K562 (cell line): ENCODE data around the gene MERTK. TPM values are rescaled to one million over a fixed set of nuclear protein-coding genes. Genes with fewer than 3 reads are reported as not detected.

ENCODE experiments used
- CREM ChIP-seq: IDR thresholded peaks from 2 replicates; pipeline ENCODE4 v1.6.1; 2014; ENCODE audit warnings: antibody characterized with exemption, low read depth
- ERF ChIP-seq: fragments of 450-650 bp; formaldehyde crosslinking; IDR thresholded peaks from 2 replicates; pipeline ENCODE4 v1.4.0; 2020; ENCODE audit warnings: mild to moderate bottlenecking, mixed read lengths
- L3MBTL2 ChIP-seq: fragments of 450-650 bp; IDR thresholded peaks from 2 replicates; pipeline ENCODE4 v1.6.1; 2016; ENCODE audit warnings: mild to moderate bottlenecking, moderate library complexity
- MTA3 ChIP-seq: fragments of 450-650 bp; formaldehyde crosslinking; IDR thresholded peaks from 2 replicates; pipeline ENCODE4 v1.6.1; 2017; ENCODE audit warnings: mild to moderate bottlenecking, borderline replicate concordance
- MXI1 ChIP-seq: IDR thresholded peaks from 2 replicates; pipeline ENCODE4 v1.6.1; 2011; ENCODE audit warnings: low read depth, mild to moderate bottlenecking, improper control_type of control experiment, low read length
- NELFE ChIP-seq: IDR thresholded peaks from 2 replicates; pipeline ENCODE4 v1.6.1; 2011; ENCODE audit warnings: mild to moderate bottlenecking; ENCODE audit not compliant: insufficient read depth, insufficient read length
- NR2C2 ChIP-seq, 2 experiments: fragments of 200-800 bp in 1 of 2; sonication (Bioruptor generic) in 1 of 2; sonication (generic) in 1 of 2; formaldehyde crosslinking in 1 of 2; IDR thresholded peaks; 2 replicates each; pipeline versions ENCODE4 v1.6.1 to v1.8.0; 2016 to 2022; ENCODE audit warnings: mild to moderate bottlenecking in 1 of 2, missing compliant biosample characterization in 1 of 2, missing genetic modification characterization in 1 of 2, missing genetic modification reagents in 1 of 2
- PHF20 ChIP-seq: fragments of 450-650 bp; IDR thresholded peaks from 2 replicates; pipeline ENCODE4 v1.6.1; 2018; ENCODE audit not compliant: partially characterized antibody
- RBFOX2 ChIP-seq: fragments of 200-400 bp; formaldehyde crosslinking; IDR thresholded peaks from 2 replicates; pipeline ENCODE4 v1.6.1; 2017; ENCODE audit warnings: low read depth, mild to moderate bottlenecking, low read length, moderate library complexity
- SIX5 ChIP-seq, 2 experiments: IDR thresholded peaks; 2 replicates each; pipeline ENCODE4 v1.6.1; 2011; ENCODE audit warnings: low read length in 2 of 2, borderline replicate concordance in 1 of 2, low read depth in 1 of 2, mild to moderate bottlenecking in 1 of 2, moderate library complexity in 1 of 2; ENCODE audit not compliant: insufficient read depth in 1 of 2
- SMAD1 ChIP-seq: fragments of 150-350 bp; IDR thresholded peaks from 2 replicates; pipeline ENCODE4 v1.6.1; 2014; ENCODE audit warnings: low read length, low read depth; ENCODE audit not compliant: partially characterized antibody
- SMARCA5 ChIP-seq: fragments of 450-650 bp; IDR thresholded peaks from 2 replicates; pipeline ENCODE4 v1.6.1; 2016
- WHSC1 ChIP-seq: IDR thresholded peaks from one replicate; pipeline ENCODE4 v1.6.1; 2012; ENCODE audit warnings: low read length, control low read depth, inconsistent platforms
- XRCC4 ChIP-seq: IDR thresholded peaks from one replicate; pipeline ENCODE4 v1.6.1; 2011; ENCODE audit not compliant: insufficient read depth, insufficient read length; ENCODE audit errors: extremely low read depth
- ZNF431 ChIP-seq: sonication (generic); formaldehyde crosslinking; IDR thresholded peaks from 2 replicates; pipeline ENCODE4 v1.8.0; 2022; ENCODE audit warnings: mild to moderate bottlenecking, missing genetic modification reagents
- polyA plus RNA-seq, 8 experiments: library from polyadenylated mRNA; depleted of rRNA in 4 of 8; stranded (reverse) in 5 of 8; unstranded in 3 of 8; fragments of >200 nt; fragmentation: Nextera tagmentation in 2 of 8; fragmentation: Illumina TruSeq in 1 of 8; extraction: Ambion mirVana in 2 of 8; extraction: Trizol in 1 of 8; gene quantifications; 2 replicates each; pipeline versions ENCODE4 v1.2.1 to v1.2.3, GENCODE V29; 2011 to 2014; ENCODE audit warnings: inconsistent platforms in 1 of 8, missing spikeins in 1 of 8
- total RNA-seq, 7 experiments: library from RNA; depleted of rRNA in 6 of 7; stranded (reverse); fragments of >200 nt in 6 of 7; fragmentation: Illumina TruSeq in 2 of 7; extraction: Trizol in 2 of 7; gene quantifications; 2 replicates each; pipeline versions ENCODE4 v1.2.1 to v1.2.3, GENCODE V29; 2011 to 2021; ENCODE audit warnings: low replicate concordance in 1 of 7
- TF ChIP-seq, protein P1 (sequence below), 2 experiments: IDR thresholded peaks; 2 replicates each; pipeline ENCODE4 v1.6.1; 2011; ENCODE audit warnings: borderline replicate concordance in 1 of 2, control low read depth in 1 of 2, low read depth in 1 of 2, low read length in 1 of 2, mild to moderate bottlenecking in 1 of 2, mixed read lengths in 1 of 2, moderate library complexity in 1 of 2; ENCODE audit not compliant: insufficient read depth in 1 of 2, insufficient read length in 1 of 2, poor library complexity in 1 of 2, severe bottlenecking in 1 of 2; ENCODE audit errors: extremely low read depth in 1 of 2
- TF ChIP-seq, protein P2 (sequence below): fragments of 250-450 bp; sonication (Bioruptor Pico); IDR thresholded peaks from 2 replicates; pipeline ENCODE4 v1.5.1; 2021; ENCODE audit warnings: mild to moderate bottlenecking
- TF ChIP-seq, protein P3 (sequence below): sonication (generic); formaldehyde crosslinking; IDR thresholded peaks from 2 replicates; pipeline ENCODE4 v1.8.0; 2022; ENCODE audit warnings: mild to moderate bottlenecking, low read depth, missing genetic modification reagents
- TF ChIP-seq, protein P4 (sequence below): fragments of 250-450 bp; sonication (Bioruptor Pico); IDR thresholded peaks from 2 replicates; pipeline ENCODE4 v1.4.0; 2020; ENCODE audit warnings: mild to moderate bottlenecking, moderate library complexity

MERTK gene
- total and polyA plus RNA-seq, 9 of the 15 experiments (the other 6 are each of a cell fraction or from before 2014, with no cell fraction given): 0.23 to 1.6 (median 0.74) TPM

DNA sequence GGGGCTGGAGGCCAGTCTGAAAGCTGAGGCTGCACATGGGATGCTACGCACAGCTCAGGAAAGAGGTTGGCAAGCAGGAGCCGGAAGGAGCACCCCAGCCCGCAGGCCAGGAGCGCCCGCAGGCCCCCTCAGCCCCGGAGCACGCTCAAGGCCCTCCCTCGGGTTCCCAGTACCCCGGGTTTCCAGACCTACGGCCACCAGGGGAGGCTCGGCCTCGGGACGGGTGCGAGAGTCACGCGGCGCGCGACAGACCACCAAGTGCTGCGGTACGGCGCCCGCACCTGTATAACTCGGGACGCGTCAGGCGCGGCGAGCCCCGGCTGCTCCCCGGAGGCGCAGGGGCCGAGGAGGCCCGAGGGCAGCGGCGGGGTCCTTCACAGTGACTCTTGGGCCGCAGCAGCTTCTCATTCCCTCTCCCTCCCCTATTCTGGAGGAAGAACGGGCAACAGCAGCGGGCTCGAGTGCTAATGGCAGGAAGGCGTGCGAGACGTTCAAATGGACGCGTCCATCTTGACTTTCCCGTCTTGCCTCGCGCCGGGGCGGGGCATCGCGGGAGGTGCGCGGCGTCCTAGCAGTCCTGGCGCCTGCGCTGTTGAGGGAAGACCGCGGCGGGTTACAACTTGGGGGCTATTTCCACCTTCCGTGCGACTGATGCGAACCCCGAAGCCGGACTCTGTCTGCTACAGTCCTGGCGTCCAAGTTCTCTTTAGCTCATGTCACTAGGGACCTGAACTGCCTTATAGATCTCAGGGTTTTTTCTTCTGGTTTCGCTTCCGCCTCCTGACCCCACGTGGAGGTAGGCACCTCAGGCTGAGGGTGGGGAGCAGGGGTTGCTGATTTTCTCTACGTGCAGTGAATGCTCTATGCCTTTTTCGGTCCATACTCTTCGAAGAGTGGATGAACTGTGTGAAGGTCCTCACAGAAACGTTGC is 14.5 kb upstream of the MERTK start, which contains the start of gene ANAPC1 (continued):
- TF ChIP-seq NELFE: peak; percentile 19
- peak; percentile 87 for TF ChIP-seq PHF20
- TF ChIP-seq ZNF431 (CRISPR knock-in tag): no peak
- TF ChIP-seq WHSC1: no peak
- TF ChIP-seq, protein P1, sequence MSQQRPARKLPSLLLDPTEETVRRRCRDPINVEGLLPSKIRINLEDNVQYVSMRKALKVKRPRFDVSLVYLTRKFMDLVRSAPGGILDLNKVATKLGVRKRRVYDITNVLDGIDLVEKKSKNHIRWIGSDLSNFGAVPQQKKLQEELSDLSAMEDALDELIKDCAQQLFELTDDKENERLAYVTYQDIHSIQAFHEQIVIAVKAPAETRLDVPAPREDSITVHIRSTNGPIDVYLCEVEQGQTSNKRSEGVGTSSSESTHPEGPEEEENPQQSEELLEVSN (IDR thresholded peaks at IDR 0.05; ENCODE audit: borderline replicate concordance in 1 of 2, extremely low read depth in 1 of 2, insufficient read depth in 1 of 2, insufficient read length in 1 of 2, low read depth in 1 of 2, low read length in 1 of 2, poor library complexity in 1 of 2, severe bottlenecking in 1 of 2): peak; percentile 32 to 53
- no peak for TF ChIP-seq XRCC4
- TF ChIP-seq, protein P2, sequence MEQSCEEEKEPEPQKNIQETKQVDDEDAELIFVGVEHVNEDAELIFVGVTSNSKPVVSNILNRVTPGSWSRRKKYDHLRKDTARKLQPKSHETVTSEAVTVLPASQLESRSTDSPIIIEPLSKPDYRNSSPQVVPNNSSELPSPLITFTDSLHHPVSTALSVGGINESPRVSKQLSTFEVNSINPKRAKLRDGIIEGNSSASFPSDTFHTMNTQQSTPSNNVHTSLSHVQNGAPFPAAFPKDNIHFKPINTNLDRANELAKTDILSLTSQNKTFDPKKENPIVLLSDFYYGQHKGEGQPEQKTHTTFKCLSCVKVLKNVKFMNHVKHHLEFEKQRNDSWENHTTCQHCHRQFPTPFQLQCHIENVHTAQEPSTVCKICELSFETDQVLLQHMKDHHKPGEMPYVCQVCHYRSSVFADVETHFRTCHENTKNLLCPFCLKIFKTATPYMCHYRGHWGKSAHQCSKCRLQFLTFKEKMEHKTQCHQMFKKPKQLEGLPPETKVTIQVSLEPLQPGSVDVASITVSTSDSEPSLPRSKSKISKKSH: no peak
- TF ChIP-seq L3MBTL2: peak; percentile 78
- TF ChIP-seq CREM: peak; percentile 64; the same call in 1 of the 2 replicates
- TF ChIP-seq NR2C2 (CRISPR knock-in tag; IDR thresholded peaks at IDR 0.05): peak; percentile 52; the same call in 1 of the 2 replicates
- TF ChIP-seq NR2C2 (tag; IDR thresholded peaks at IDR 0.05): peak; percentile 65; the same call in 1 of the 2 replicates
- TF ChIP-seq MXI1: peak; percentile 44
- peak; percentile 97 for TF ChIP-seq RBFOX2
- TF ChIP-seq ERF (CRISPR knock-in tag): peak; percentile 58; the same call in 1 of the 2 replicates
- peak; percentile 50 for TF ChIP-seq SMAD1
- no peak for TF ChIP-seq SIX5 (IDR thresholded peaks at IDR 0.05; ENCODE audit: borderline replicate concordance in 1 of 2, insufficient read depth in 1 of 2, low read depth in 1 of 2, low read length in 2 of 2)
- TF ChIP-seq, protein P3, sequence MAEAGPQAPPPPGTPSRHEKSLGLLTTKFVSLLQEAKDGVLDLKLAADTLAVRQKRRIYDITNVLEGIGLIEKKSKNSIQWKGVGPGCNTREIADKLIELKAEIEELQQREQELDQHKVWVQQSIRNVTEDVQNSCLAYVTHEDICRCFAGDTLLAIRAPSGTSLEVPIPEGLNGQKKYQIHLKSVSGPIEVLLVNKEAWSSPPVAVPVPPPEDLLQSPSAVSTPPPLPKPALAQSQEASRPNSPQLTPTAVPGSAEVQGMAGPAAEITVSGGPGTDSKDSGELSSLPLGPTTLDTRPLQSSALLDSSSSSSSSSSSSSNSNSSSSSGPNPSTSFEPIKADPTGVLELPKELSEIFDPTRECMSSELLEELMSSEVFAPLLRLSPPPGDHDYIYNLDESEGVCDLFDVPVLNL: peak; percentile 86
- no peak for TF ChIP-seq SMARCA5
- TF ChIP-seq MTA3: peak; percentile 58; the same call in 1 of the 2 replicates
- TF ChIP-seq, protein P4, sequence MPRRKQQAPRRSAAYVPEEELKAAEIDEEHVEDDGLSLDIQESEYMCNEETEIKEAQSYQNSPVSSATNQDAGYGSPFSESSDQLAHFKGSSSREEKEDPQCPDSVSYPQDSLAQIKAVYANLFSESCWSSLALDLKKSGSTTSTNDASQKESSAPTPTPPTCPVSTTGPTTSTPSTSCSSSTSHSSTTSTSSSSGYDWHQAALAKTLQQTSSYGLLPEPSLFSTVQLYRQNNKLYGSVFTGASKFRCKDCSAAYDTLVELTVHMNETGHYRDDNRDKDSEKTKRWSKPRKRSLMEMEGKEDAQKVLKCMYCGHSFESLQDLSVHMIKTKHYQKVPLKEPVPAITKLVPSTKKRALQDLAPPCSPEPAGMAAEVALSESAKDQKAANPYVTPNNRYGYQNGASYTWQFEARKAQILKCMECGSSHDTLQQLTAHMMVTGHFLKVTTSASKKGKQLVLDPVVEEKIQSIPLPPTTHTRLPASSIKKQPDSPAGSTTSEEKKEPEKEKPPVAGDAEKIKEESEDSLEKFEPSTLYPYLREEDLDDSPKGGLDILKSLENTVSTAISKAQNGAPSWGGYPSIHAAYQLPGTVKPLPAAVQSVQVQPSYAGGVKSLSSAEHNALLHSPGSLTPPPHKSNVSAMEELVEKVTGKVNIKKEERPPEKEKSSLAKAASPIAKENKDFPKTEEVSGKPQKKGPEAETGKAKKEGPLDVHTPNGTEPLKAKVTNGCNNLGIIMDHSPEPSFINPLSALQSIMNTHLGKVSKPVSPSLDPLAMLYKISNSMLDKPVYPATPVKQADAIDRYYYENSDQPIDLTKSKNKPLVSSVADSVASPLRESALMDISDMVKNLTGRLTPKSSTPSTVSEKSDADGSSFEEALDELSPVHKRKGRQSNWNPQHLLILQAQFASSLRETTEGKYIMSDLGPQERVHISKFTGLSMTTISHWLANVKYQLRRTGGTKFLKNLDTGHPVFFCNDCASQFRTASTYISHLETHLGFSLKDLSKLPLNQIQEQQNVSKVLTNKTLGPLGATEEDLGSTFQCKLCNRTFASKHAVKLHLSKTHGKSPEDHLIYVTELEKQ (CRISPR knock-in tag): no peak
